Fibroblast of the aortic adventitia (primary cell): ENCODE data around the gene CRELD1. TPM values are rescaled to one million over a fixed set of nuclear protein-coding genes. Genes with fewer than 3 reads are reported as not detected.
A peak's percentile ranks its signal among the peaks of the same experiment; 100 is the strongest.

Source experiments
- DNase-seq: peaks from one replicate; pipeline ENCODE4 v3.0.0-alpha.2; 2010; ENCODE audit warnings: low read depth
- H3K4me3 ChIP-seq: 2 replicates; pipeline ENCODE4 v1.5.1; 2011; ENCODE audit warnings: low read depth, mild to moderate bottlenecking, control low read depth, low read length, moderate library complexity
- total RNA-seq: library from RNA; depleted of rRNA; stranded (reverse); fragments of >200 nt; gene quantifications from 2 replicates; pipeline ENCODE4 v1.2.3, GENCODE V29; 2012; ENCODE audit warnings: low replicate concordance
- TF ChIP-seq, protein P1 (sequence below): IDR thresholded peaks from 2 replicates; pipeline ENCODE4 v1.5.1; 2011; ENCODE audit warnings: mild to moderate bottlenecking, low read length, control low read depth, inconsistent platforms; ENCODE audit not compliant: insufficient read depth

CRELD1 gene
- total RNA-seq, 1 donor: 7.2 TPM

DNA sequence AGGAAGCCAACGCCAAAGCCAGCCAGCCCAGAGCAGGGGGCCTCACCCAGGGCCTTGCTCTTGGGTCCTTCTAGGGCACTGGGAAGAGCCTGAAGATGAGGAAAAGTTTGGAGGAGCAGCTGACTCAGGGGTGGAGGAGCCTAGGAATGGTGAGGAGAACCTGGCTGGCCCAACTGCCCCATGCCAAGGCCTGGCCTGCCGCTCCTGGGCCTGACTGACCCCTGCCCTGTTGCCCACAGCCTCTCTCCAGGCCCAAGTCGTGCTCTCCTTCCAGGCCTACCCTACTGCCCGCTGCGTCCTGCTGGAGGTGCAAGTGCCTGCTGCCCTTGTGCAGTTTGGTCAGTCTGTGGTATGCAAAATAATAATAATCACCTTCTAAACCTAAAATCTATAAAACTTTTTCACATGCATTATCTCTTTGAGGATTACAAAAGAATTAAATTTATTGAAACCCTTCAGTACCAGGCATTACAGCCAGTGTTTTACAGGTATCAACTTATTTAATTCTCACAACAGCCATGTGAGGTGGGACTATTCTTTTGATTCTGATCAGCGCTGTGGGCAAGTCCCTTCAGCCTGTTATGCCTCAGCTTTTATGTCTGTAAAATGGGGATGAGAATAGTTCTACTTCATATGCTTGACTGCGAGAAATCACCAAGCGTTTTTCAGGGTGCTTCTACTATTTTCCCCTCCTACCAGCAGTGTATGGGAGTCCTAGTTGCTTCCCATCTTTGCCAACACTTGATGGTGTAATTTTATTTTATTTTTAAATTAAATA is 15.2 kb upstream of the CRELD1 start:
- no peak overlapping the region for H3K4me3 ChIP-seq
- DNase-seq: no peak
- TF ChIP-seq, protein P1, sequence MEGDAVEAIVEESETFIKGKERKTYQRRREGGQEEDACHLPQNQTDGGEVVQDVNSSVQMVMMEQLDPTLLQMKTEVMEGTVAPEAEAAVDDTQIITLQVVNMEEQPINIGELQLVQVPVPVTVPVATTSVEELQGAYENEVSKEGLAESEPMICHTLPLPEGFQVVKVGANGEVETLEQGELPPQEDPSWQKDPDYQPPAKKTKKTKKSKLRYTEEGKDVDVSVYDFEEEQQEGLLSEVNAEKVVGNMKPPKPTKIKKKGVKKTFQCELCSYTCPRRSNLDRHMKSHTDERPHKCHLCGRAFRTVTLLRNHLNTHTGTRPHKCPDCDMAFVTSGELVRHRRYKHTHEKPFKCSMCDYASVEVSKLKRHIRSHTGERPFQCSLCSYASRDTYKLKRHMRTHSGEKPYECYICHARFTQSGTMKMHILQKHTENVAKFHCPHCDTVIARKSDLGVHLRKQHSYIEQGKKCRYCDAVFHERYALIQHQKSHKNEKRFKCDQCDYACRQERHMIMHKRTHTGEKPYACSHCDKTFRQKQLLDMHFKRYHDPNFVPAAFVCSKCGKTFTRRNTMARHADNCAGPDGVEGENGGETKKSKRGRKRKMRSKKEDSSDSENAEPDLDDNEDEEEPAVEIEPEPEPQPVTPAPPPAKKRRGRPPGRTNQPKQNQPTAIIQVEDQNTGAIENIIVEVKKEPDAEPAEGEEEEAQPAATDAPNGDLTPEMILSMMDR: no peak

DNA sequence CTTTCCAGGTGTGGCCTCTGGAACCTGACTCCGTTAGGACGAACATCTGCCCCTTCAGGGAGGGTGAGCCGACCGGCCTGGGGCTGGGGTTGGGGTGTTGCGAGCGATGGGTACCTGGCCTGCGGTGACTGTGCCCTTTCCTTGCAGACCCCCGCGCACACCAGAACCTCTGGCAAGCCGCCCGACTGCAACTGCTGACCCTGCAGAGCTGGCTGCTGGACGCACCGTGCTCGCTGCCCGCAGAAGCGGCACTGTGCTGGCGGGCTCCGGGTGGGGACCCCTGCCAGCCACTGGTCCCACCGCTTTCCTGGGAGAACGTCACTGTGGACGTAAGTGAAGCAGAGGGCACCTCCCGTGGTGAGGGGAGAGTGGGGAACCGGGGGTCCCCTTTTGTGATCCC is 5.5 kb upstream of the CRELD1 start:
- TF ChIP-seq, protein P1: no peak

DNA sequence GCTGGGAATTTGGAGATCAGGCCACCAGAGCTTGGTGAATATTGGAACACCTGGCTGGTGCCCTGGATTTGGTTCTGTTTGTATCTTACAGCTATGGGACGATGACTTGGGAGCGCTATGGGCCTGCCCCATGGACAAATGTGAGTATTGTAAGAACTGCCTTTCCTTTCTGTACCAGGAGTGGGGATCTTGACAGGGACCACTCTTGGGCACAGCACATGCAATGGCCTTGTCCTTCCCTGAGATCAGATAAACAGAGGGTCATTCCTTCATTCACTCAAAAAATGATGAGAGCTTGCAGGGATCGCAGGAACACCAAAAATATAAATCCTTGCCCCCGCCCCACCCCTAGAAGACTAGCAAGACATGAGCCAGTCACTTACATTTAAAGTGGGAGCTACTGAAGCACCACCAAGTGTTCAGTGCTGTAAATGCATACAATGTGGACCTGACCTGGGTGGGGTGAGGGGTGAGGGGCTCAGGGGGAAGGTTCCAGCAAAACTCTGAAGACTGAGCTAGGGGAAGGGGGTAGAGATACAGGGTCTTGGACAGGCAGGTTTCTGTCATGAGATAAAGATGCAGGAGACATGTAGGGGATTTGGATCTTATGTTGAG is 2.7 kb upstream of the CRELD1 start:
- TF ChIP-seq, protein P1: no peak
- no peak for DNase-seq
- H3K4me3 ChIP-seq: no peak overlapping the region

More for the DNA sequence above, 5.5 kb upstream of the CRELD1 start:
- no peak for DNase-seq
- H3K4me3 ChIP-seq: no peak overlapping the region

DNA sequence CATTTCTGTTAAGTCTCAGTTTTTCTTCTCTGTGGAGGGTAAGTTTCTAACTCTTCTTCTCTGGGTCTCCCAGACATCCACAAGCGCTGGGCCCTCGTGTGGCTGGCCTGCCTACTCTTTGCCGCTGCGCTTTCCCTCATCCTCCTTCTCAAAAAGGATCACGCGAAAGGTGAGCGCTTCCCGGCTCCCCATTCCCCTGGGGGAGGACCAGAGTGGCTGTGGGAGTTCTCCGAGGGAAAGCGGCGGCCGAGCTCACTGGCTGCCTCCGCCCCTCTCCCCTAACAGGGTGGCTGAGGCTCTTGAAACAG is 1.1 kb upstream of the CRELD1 start:
- no peak for DNase-seq
- TF ChIP-seq, protein P1: no peak
- H3K4me3 ChIP-seq: no peak overlapping the region

DNA sequence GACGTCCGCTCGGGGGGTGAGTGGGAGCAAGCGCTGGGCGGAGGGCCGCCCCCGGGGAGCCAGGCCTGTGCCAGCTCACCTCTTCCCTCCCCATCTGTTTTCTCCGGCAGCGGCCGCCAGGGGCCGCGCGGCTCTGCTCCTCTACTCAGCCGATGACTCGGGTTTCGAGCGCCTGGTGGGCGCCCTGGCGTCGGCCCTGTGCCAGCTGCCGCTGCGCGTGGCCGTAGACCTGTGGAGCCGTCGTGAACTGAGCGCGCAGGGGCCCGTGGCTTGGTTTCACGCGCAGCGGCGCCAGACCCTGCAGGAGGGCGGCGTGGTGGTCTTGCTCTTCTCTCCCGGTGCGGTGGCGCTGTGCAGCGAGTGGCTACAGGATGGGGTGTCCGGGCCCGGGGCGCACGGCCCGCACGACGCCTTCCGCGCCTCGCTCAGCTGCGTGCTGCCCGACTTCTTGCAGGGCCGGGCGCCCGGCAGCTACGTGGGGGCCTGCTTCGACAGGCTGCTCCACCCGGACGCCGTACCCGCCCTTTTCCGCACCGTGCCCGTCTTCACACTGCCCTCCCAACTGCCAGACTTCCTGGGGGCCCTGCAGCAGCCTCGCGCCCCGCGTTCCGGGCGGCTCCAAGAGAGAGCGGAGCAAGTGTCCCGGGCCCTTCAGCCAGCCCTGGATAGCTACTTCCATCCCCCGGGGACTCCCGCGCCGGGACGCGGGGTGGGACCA is 632 bp upstream of the CRELD1 start:
- TF ChIP-seq, protein P1: peak; percentile 71
- peak; percentile 46 for DNase-seq

DNA sequence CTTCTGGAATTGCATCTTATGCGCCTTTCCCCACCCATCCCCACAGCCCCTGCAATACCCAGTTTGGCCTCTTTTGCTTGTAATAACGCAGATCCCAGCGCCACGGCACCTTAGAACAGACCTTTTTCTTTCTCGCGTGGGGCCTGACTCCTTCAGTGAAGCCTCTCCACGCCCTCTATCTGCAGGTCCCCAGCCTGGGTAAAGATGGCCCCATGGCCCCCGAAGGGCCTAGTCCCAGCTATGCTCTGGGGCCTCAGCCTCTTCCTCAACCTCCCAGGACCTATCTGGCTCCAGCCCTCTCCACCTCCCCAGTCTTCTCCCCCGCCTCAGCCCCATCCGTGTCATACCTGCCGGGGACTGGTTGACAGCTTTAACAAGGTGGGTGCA is 594 bp downstream of the CRELD1 start:
- peak; percentile 45 for DNase-seq
- H3K4me3 ChIP-seq: peak overlapping the region; percentile 78
- TF ChIP-seq, protein P1: peak; percentile 39

More for the DNA sequence above, 632 bp upstream of the CRELD1 start:
- H3K4me3 ChIP-seq: peak overlapping the region; percentile 78
